HCT116 (cell line): ENCODE results near the gene SFT2D2. TPM values are rescaled to one million over a fixed set of nuclear protein-coding genes. Genes with fewer than 3 reads are reported as not detected.
A peak's percentile ranks its signal among the peaks of the same experiment; 100 is the strongest.

Source experiments
- ATAC-seq: fragments of 200-7000 bp; cut with Tn5 transposase; 2 replicates; pipeline ENCODE4 v1.9.1; 2020; ENCODE audit warnings: mild to moderate bottlenecking, moderate library complexity
- BruUV-seq: library from RNA; stranded (reverse); fragments of 400-500 nt; replicated peaks from 2 replicates; lab custom pipeline; 2021; lab: Mats Ljungman, UMichigan
- CTCF ChIA-PET: fragments of 300-600 bp; sonication (Branson Sonifier 250); formaldehyde crosslinking; loops from one replicate; lab custom pipeline; 2021; ENCODE audit warnings: antibody characterized with exemption; lab: Charles Lee
- POLR2A ChIA-PET: fragments of 300-600, 350-600 bp; sonication (Branson Sonifier 250); formaldehyde crosslinking; loops from one replicate; lab custom pipeline; 2021; ENCODE audit warnings: antibody characterized with exemption; lab: Charles Lee
- RAD21 ChIA-PET, 2 experiments: fragments of 300-600 bp; sonication (Branson Sonifier 250); formaldehyde crosslinking; loops; one replicate each; lab custom pipeline; 2023; ENCODE audit warnings: low total read pairs in 2 of 2; ENCODE audit not compliant: uncharacterized antibody in 2 of 2, unreplicated experiment in 2 of 2, low non-redundant PET in 1 of 2; lab: Charles Lee
- DNase-seq: peaks from one replicate; pipeline ENCODE4 v3.0.0-alpha.2; 2010; ENCODE audit warnings: low read depth, low spot score
- H2AFZ ChIP-seq: fragments of 200-600 bp; shearing (Covaris generic), sonication (generic); 2 replicates; pipeline ENCODE4 v1.6.1; 2017; ENCODE audit warnings: low read depth, mixed run types, mixed read lengths, antibody characterized with exemption, low read length; ENCODE audit not compliant: poor library complexity, severe bottlenecking
- H3K27ac ChIP-seq: 2 replicates; pipeline ENCODE4 v1.5.1; 2012; ENCODE audit warnings: low read depth, low read length
- H3K27me3 ChIP-seq: fragments of 200-600 bp; sonication (generic); 2 replicates; pipeline ENCODE4 v1.6.1; 2016; ENCODE audit warnings: mixed run types, low read length, mixed read lengths; ENCODE audit not compliant: insufficient read depth
- H3K36me3 ChIP-seq, 2 experiments: fragments of 200-500 bp in 1 of 2; fragments of 200-600 bp in 1 of 2; sonication (Bioruptor generic) in 1 of 2; sonication (generic) in 1 of 2; 2 replicates each; pipeline versions ENCODE4 v1.5.1 to v1.6.1; 2014 to 2016; ENCODE audit warnings: low read length in 2 of 2, inconsistent platforms in 1 of 2, mixed read lengths in 1 of 2, mixed run types in 1 of 2; ENCODE audit not compliant: insufficient read depth in 2 of 2, control insufficient read depth in 1 of 2
- H3K4me1 ChIP-seq, 2 experiments: fragments of 200-600 bp in 1 of 2; sonication (generic) in 1 of 2; 2 replicates each; pipeline versions ENCODE4 v1.5.1 to v1.6.1; 2012 to 2017; ENCODE audit warnings: low read length in 2 of 2, inconsistent platforms in 1 of 2, mild to moderate bottlenecking in 1 of 2, mixed read lengths in 1 of 2, mixed run types in 1 of 2, moderate library complexity in 1 of 2; ENCODE audit not compliant: insufficient read depth in 2 of 2, control insufficient read depth in 1 of 2
- H3K4me2 ChIP-seq: fragments of 200-600 bp; sonication (generic); 2 replicates; pipeline ENCODE4 v1.6.1; 2017; ENCODE audit warnings: mixed run types, low read length, mixed read lengths
- H3K4me3 ChIP-seq, 2 experiments: fragments of 200-600 bp in 1 of 2; sonication (generic) in 1 of 2; replicated peaks in 1 of 2; 2 replicates each; pipeline ENCODE4 v1.5.1; 2011 to 2016; ENCODE audit warnings: low read length in 2 of 2, control low read depth in 1 of 2, low read depth in 1 of 2, mild to moderate bottlenecking in 1 of 2, mixed read lengths in 1 of 2, mixed run types in 1 of 2
- H3K79me2 ChIP-seq: fragments of 200-600 bp; sonication (generic); 2 replicates; pipeline ENCODE4 v1.6.1; 2017; ENCODE audit warnings: mild to moderate bottlenecking, mixed run types, low read length, moderate library complexity, mixed read lengths; ENCODE audit not compliant: insufficient read depth
- H3K9ac ChIP-seq: fragments of 200-600 bp; sonication (generic); 2 replicates; pipeline ENCODE4 v1.6.1; 2016; ENCODE audit warnings: low read length, mixed read lengths
- H3K9me2 ChIP-seq: fragments of 200-600 bp; sonication (generic), shearing (Covaris generic); 2 replicates; pipeline ENCODE4 v1.6.1; 2017; ENCODE audit warnings: mixed run types, mild to moderate bottlenecking, moderate library complexity; ENCODE audit not compliant: insufficient read depth
- H3K9me3 ChIP-seq, 2 experiments: fragments of 200-500 bp in 1 of 2; fragments of 200-600 bp in 1 of 2; sonication (Bioruptor generic) in 1 of 2; sonication (generic) in 1 of 2; 2 replicates each; pipeline ENCODE4 v1.6.1; 2014 to 2017; ENCODE audit warnings: low read length in 2 of 2, mixed read lengths in 2 of 2, inconsistent platforms in 1 of 2, low read depth in 1 of 2, mild to moderate bottlenecking in 1 of 2, mixed run types in 1 of 2, moderate library complexity in 1 of 2; ENCODE audit not compliant: control insufficient read depth in 1 of 2, insufficient read depth in 1 of 2
- H4K20me1 ChIP-seq: fragments of 200-600 bp; sonication (generic), shearing (Covaris generic); 2 replicates; pipeline ENCODE4 v1.6.1; 2017; ENCODE audit warnings: mixed run types, mild to moderate bottlenecking, moderate library complexity; ENCODE audit not compliant: insufficient read depth
- CBX3 ChIP-seq: IDR thresholded peaks from 2 replicates; pipeline ENCODE4 v1.6.1; 2012; ENCODE audit warnings: low read depth
- EGR1 ChIP-seq: IDR thresholded peaks from 2 replicates; pipeline ENCODE4 v1.6.1; 2012; ENCODE audit warnings: low read depth
- EZH2 ChIP-seq: fragments of 200-600 bp; sonication (generic); IDR thresholded peaks from 2 replicates; pipeline ENCODE4 v1.6.1; 2017; ENCODE audit warnings: antibody characterized with exemption, mixed run types
- EZH2phosphoT487 ChIP-seq: fragments of 200-600 bp; IDR thresholded peaks from 2 replicates; pipeline ENCODE4 v1.6.1; 2018; ENCODE audit warnings: antibody characterized with exemption, borderline replicate concordance
- JUND ChIP-seq: IDR thresholded peaks from 2 replicates; pipeline ENCODE4 v1.6.1; 2012
- POLR2AphosphoS5 ChIP-seq: IDR thresholded peaks from 2 replicates; pipeline ENCODE4 v1.6.1; 2011; ENCODE audit warnings: mild to moderate bottlenecking, low read depth, low read length, moderate library complexity
- SIN3A ChIP-seq: IDR thresholded peaks from 2 replicates; pipeline ENCODE4 v1.6.1; 2012; ENCODE audit warnings: low read depth
- SP1 ChIP-seq: IDR thresholded peaks from 2 replicates; pipeline ENCODE4 v1.6.1; 2012; ENCODE audit warnings: low read depth
- TCF7L2 ChIP-seq: IDR thresholded peaks from 2 replicates; pipeline ENCODE4 v1.7.0; 2011; ENCODE audit warnings: borderline replicate concordance, inconsistent platforms; ENCODE audit not compliant: insufficient read depth, insufficient read length; ENCODE audit errors: extremely low read depth
- ZNF274 ChIP-seq: fragments of 200-500 bp; sonication (Bioruptor generic); IDR thresholded peaks from 2 replicates; pipeline ENCODE4 v1.6.1; 2014; ENCODE audit warnings: mild to moderate bottlenecking, low read depth, low read length, inconsistent platforms
- intact Hi-C: fragments of 100-400 bp; cut with micrococcal nuclease; formaldehyde crosslinking; loops from 2 replicates; pipeline ENCODE4 v1.10.0; 2022
- total RNA-seq: library from RNA; stranded (reverse); gene quantifications from one replicate; pipeline ENCODE4 v1.2.1, GENCODE V29; 2021; ENCODE audit not compliant: unreplicated experiment
- TF ChIP-seq, protein P1 (sequence below): IDR thresholded peaks from 2 replicates; pipeline ENCODE4 v1.6.1; 2012; ENCODE audit warnings: low read depth

SFT2D2 gene
- total RNA-seq, 1 experiment from 2014 or later = 57.5 TPM

- H3K4me3 ChIP-seq = no peak overlapping the region
- H3K79me2 ChIP-seq = peaks cover 30% of the 10 kb centered on the region
- intact Hi-C loops = no loop called here
- H3K27me3 ChIP-seq = no peaks in the 10 kb centered on the region
- H3K4me2 ChIP-seq = no peak overlapping the region
- no peaks in the 10 kb centered on the region for H4K20me1 ChIP-seq
- DNase-seq (no peak), ATAC-seq (no peak)
- H3K27ac ChIP-seq = no peak overlapping the region
- no peak overlapping the region for H2AFZ ChIP-seq
- RAD21 ChIA-PET = no interaction called here
- H3K9me3 ChIP-seq = peaks cover 0 to 7% of the 10 kb centered on the region in 2 experiments; a peak in 1 of 4 replicates
- no peaks in the 10 kb centered on the region for H3K36me3 ChIP-seq
- POLR2A ChIA-PET = no interaction called here
- BruUV-seq = no TSS peak
- TF ChIP-seq EGR1 (no peak), TCF7L2 (no peak), ZNF274 (no peak)
- H3K4me1 ChIP-seq = peaks cover 3 to 27% of the 10 kb centered on the region in 2 experiments; a peak in 3 of 4 replicates
- CTCF ChIA-PET = no interaction called here
- H3K9ac ChIP-seq = no peak overlapping the region
- H3K9me2 ChIP-seq = no peaks in the 10 kb centered on the region
Observed at GRCh38 chr1:168223681-168224540, 1.9 kb upstream of the SFT2D2 start.

- Histone ChIP-seq H3K27me3 (no peaks in the 10 kb centered on the region), H3K4me1 (peaks cover 3 to 34% of the 10 kb centered on the region in 2 experiments; a peak in 3 of 4 replicates), H3K36me3 (no peaks in the 10 kb centered on the region), H4K20me1 (no peaks in the 10 kb centered on the region; the same call in 1 of the 2 replicates), H2AFZ (no peak overlapping the region), H3K4me2 (peak overlapping the region; percentile 90), H3K4me3 (no peak overlapping the region), H3K27ac (no peak overlapping the region), H3K9me2 (no peaks in the 10 kb centered on the region)
- BruUV-seq = no TSS peak
- POLR2A ChIA-PET = no interaction called here
- intact Hi-C loops = no loop called here
- CTCF ChIA-PET = interaction anchor here (0.6 kb wide), 1 partner anchor 10 kb away, joined by 3 read pairs; no protein-coding TSS in a partner anchor
- ATAC-seq (no peak), DNase-seq (no peak)
- RAD21 ChIA-PET = no interaction called here
- no peak for TF ChIP-seq EZH2
- TF ChIP-seq POLR2AphosphoS5 = no peak
- TF ChIP-seq CBX3 = no peak
- no peak for TF ChIP-seq EZH2phosphoT487
- TF ChIP-seq JUND = no peak
- no peak for TF ChIP-seq SP1
- TF ChIP-seq, protein P1, sequence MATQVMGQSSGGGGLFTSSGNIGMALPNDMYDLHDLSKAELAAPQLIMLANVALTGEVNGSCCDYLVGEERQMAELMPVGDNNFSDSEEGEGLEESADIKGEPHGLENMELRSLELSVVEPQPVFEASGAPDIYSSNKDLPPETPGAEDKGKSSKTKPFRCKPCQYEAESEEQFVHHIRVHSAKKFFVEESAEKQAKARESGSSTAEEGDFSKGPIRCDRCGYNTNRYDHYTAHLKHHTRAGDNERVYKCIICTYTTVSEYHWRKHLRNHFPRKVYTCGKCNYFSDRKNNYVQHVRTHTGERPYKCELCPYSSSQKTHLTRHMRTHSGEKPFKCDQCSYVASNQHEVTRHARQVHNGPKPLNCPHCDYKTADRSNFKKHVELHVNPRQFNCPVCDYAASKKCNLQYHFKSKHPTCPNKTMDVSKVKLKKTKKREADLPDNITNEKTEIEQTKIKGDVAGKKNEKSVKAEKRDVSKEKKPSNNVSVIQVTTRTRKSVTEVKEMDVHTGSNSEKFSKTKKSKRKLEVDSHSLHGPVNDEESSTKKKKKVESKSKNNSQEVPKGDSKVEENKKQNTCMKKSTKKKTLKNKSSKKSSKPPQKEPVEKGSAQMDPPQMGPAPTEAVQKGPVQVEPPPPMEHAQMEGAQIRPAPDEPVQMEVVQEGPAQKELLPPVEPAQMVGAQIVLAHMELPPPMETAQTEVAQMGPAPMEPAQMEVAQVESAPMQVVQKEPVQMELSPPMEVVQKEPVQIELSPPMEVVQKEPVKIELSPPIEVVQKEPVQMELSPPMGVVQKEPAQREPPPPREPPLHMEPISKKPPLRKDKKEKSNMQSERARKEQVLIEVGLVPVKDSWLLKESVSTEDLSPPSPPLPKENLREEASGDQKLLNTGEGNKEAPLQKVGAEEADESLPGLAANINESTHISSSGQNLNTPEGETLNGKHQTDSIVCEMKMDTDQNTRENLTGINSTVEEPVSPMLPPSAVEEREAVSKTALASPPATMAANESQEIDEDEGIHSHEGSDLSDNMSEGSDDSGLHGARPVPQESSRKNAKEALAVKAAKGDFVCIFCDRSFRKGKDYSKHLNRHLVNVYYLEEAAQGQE = no peak
- no peak for TF ChIP-seq SIN3A
- TF ChIP-seq, all 23 proteins: peak for 0
- Histone ChIP-seq H3K9me3 (peaks cover 0 to 7% of the 10 kb centered on the region in 2 experiments; a peak in 1 of 4 replicates), H3K79me2 (peaks cover 41% of the 10 kb centered on the region), H3K9ac (no peak overlapping the region; the same call in 1 of the 2 replicates)
Observed at GRCh38 chr1:168224991-168225390, 813 bp upstream of the SFT2D2 start.
